H1 (cell line): ENCODE data around the gene UNC13D. TPM values are rescaled to one million over a fixed set of nuclear protein-coding genes. Genes with fewer than 3 reads are reported as not detected.
"Not testable (repeated sequence)": the region's sequence is repeated elsewhere in the genome, so short reads cannot be mapped to it uniquely, and the experiment has no call there.

Experiments used
- CTCF ChIA-PET: fragments of 300-600 bp; sonication (Branson Sonifier 250); formaldehyde crosslinking; loops from one replicate; lab custom pipeline; 2021; ENCODE audit not compliant: partially characterized antibody; lab: Charles Lee
- POLR2A ChIA-PET: fragments of 300-600 bp; sonication (Branson Sonifier 250); formaldehyde crosslinking; loops from one replicate; lab custom pipeline; 2021; ENCODE audit warnings: inconsistent platforms; ENCODE audit not compliant: partially characterized antibody; lab: Charles Lee
- DNase-seq, 2 experiments: peaks; one replicate each; pipeline versions ENCODE4 v3.0.0 to v3.0.0-alpha.2; 2010 to 2022; ENCODE audit warnings: low spot score in 2 of 2, low read depth in 1 of 2, mixed read lengths in 1 of 2
- FAIRE-seq: peaks from 2 replicates; lab custom pipeline; 2011; peaks lifted over from hg19 to GRCh38; lab: Jason Lieb, UNC
- H2AFZ ChIP-seq: 2 replicates; pipeline ENCODE4 v1.8.1; 2012; ENCODE audit warnings: low read length, inconsistent platforms
- H2AK5ac ChIP-seq: 2 replicates; pipeline ENCODE4 v1.6.1; 2013; ENCODE audit warnings: low read depth, low read length
- H2BK120ac ChIP-seq: replicated peaks from 2 replicates; pipeline ENCODE3; 2013; ENCODE audit warnings: low read depth, low read length, inconsistent platforms
- H2BK12ac ChIP-seq: 2 replicates; pipeline ENCODE4 v1.6.1; 2013; ENCODE audit warnings: low read depth, low read length
- H2BK15ac ChIP-seq: 2 replicates; pipeline ENCODE4 v1.6.1; 2013; ENCODE audit warnings: low read length
- H2BK20ac ChIP-seq: 2 replicates; pipeline ENCODE4 v1.6.1; 2013; ENCODE audit warnings: low read length
- H2BK5ac ChIP-seq: 2 replicates; pipeline ENCODE4 v1.6.1; 2013; ENCODE audit warnings: low read depth, low read length
- H3K14ac ChIP-seq: 2 replicates; pipeline ENCODE4 v1.6.1; 2013; ENCODE audit warnings: inconsistent platforms; ENCODE audit not compliant: insufficient read length
- H3K18ac ChIP-seq: 2 replicates; pipeline ENCODE4 v1.6.1; 2013; ENCODE audit warnings: low read length; ENCODE audit errors: extremely low read depth
- H3K23ac ChIP-seq: 2 replicates; pipeline ENCODE4 v1.6.1; 2013; ENCODE audit warnings: inconsistent platforms; ENCODE audit not compliant: insufficient read length
- H3K23me2 ChIP-seq: 2 replicates; pipeline ENCODE4 v1.6.1; 2013; ENCODE audit warnings: low read depth, low read length
- H3K27ac ChIP-seq: 2 replicates; pipeline ENCODE4 v1.6.1; 2011; ENCODE audit warnings: low read depth, low read length, inconsistent platforms
- H3K27me3 ChIP-seq, 4 experiments: replicated peaks in 1 of 4; 1 replicate in 1 of 4; 2 replicates in 3 of 4; pipeline versions ENCODE4 v1.6.1 to v1.8.1; 2011 to 2013; ENCODE audit warnings: low read length in 3 of 4, mild to moderate bottlenecking in 3 of 4, inconsistent platforms in 2 of 4, mixed read lengths in 2 of 4, moderate library complexity in 1 of 4; ENCODE audit not compliant: control insufficient read depth in 3 of 4, insufficient read depth in 3 of 4; ENCODE audit errors: extremely low read depth in 1 of 4
- H3K36me3 ChIP-seq, 4 experiments: 2 replicates each; pipeline versions ENCODE4 v1.6.1 to v1.8.1; 2011 to 2013; ENCODE audit warnings: mild to moderate bottlenecking in 4 of 4, low read length in 3 of 4, moderate library complexity in 2 of 4, control low read depth in 1 of 4, inconsistent platforms in 1 of 4; ENCODE audit not compliant: insufficient read depth in 4 of 4, control insufficient read depth in 2 of 4
- H3K4ac ChIP-seq: replicated peaks from 2 replicates; pipeline ENCODE3; 2013; ENCODE audit warnings: low read length, low read depth, mixed read lengths, inconsistent platforms; ENCODE audit not compliant: insufficient read length
- H3K4me1 ChIP-seq, 4 experiments: replicated peaks in 1 of 4; 1 replicate in 1 of 4; 2 replicates in 3 of 4; pipeline versions ENCODE4 v1.6.1 to v1.8.1; 2011 to 2013; ENCODE audit warnings: low read length in 3 of 4, inconsistent platforms in 2 of 4, mixed read lengths in 1 of 4; ENCODE audit not compliant: insufficient read depth in 4 of 4, control insufficient read depth in 3 of 4
- H3K4me2 ChIP-seq, 2 experiments: 2 replicates each; pipeline versions ENCODE4 v1.6.1 to v1.8.1; 2011 to 2013; ENCODE audit warnings: low read depth in 2 of 2, low read length in 2 of 2, control low read depth in 1 of 2, inconsistent platforms in 1 of 2, mild to moderate bottlenecking in 1 of 2; ENCODE audit not compliant: insufficient read depth in 1 of 2
- H3K4me3 ChIP-seq, 4 experiments: fragments of 200-600, 300-600 bp in 1 of 4; sonication (generic), shearing (Covaris generic), sonication (Bioruptor Twin) in 1 of 4; 2 replicates each; pipeline versions ENCODE4 v1.5.1 to v1.8.1; 2011 to 2016; ENCODE audit warnings: low read length in 4 of 4, low read depth in 3 of 4, control low read depth in 2 of 4, inconsistent platforms in 2 of 4, mild to moderate bottlenecking in 2 of 4, mixed read lengths in 1 of 4, moderate library complexity in 1 of 4; ENCODE audit not compliant: insufficient read depth in 2 of 4; ENCODE audit errors: extremely low read depth in 1 of 4
- H3K56ac ChIP-seq: replicated peaks from 2 replicates; pipeline ENCODE3; 2013; ENCODE audit warnings: low read depth, mild to moderate bottlenecking, mixed read lengths, low read length, inconsistent platforms; ENCODE audit not compliant: insufficient read length
- H3K79me1 ChIP-seq: 2 replicates; pipeline ENCODE4 v1.6.1; 2013; ENCODE audit warnings: low read depth, low read length, control low read depth
- H3K79me2 ChIP-seq, 2 experiments: 2 replicates each; pipeline versions ENCODE4 v1.6.1 to v1.8.1; 2012 to 2013; ENCODE audit warnings: low read length in 2 of 2, mild to moderate bottlenecking in 2 of 2, inconsistent platforms in 1 of 2; ENCODE audit not compliant: insufficient read depth in 2 of 2, control insufficient read depth in 1 of 2
- H3K9ac ChIP-seq, 4 experiments: replicated peaks in 1 of 4; 1 replicate in 1 of 4; 2 replicates in 3 of 4; pipeline versions ENCODE4 v1.6.1 to v1.8.1; 2011 to 2013; ENCODE audit warnings: low read depth in 3 of 4, low read length in 3 of 4, control low read depth in 2 of 4, mild to moderate bottlenecking in 2 of 4, moderate library complexity in 2 of 4, inconsistent platforms in 1 of 4; ENCODE audit errors: extremely low read depth in 1 of 4
- H3K9me3 ChIP-seq, 2 experiments: 2 replicates each; pipeline versions ENCODE4 v1.6.1 to v1.8.1; 2012 to 2013; ENCODE audit warnings: mild to moderate bottlenecking in 2 of 2, moderate library complexity in 2 of 2, control low read depth in 1 of 2, inconsistent platforms in 1 of 2, low read depth in 1 of 2, low read length in 1 of 2, mixed read lengths in 1 of 2; ENCODE audit not compliant: insufficient read depth in 2 of 2
- H4K20me1 ChIP-seq, 2 experiments: replicated peaks in 1 of 2; 2 replicates each; pipeline versions ENCODE3 to v1.8.1; 2011 to 2013; ENCODE audit warnings: inconsistent platforms in 2 of 2, low read length in 2 of 2, mild to moderate bottlenecking in 1 of 2; ENCODE audit not compliant: insufficient read depth in 2 of 2, control insufficient read depth in 1 of 2
- H4K5ac ChIP-seq: 2 replicates; pipeline ENCODE4 v1.6.1; 2013; ENCODE audit warnings: low read length, low read depth, mixed read lengths, inconsistent platforms; ENCODE audit not compliant: insufficient read length
- H4K8ac ChIP-seq: 2 replicates; pipeline ENCODE4 v1.8.0; 2013; ENCODE audit warnings: mild to moderate bottlenecking, moderate library complexity, low read length, inconsistent platforms; ENCODE audit not compliant: insufficient read depth; ENCODE audit errors: extremely low read depth
- H4K91ac ChIP-seq: replicated peaks from 2 replicates; pipeline ENCODE3; 2013; ENCODE audit warnings: low read length, mixed read lengths, inconsistent platforms; ENCODE audit not compliant: insufficient read length
- WGBS, 2 experiments: shearing (Covaris generic) in 1 of 2; methylation state at CpG; one replicate each; pipeline versions ENCODE4 v1.1.6 to v1.1.7; 2013 to 2015; ENCODE audit warnings: low lambda C conversion rate in 2 of 2, mixed read lengths in 2 of 2, inconsistent platforms in 1 of 2, low coverage in 1 of 2, missing lambda C conversion rate in 1 of 2; ENCODE audit not compliant: insufficient replicate concordance in 2 of 2, insufficient coverage in 1 of 2, insufficient read length in 1 of 2; ENCODE audit errors: extremely low coverage in 1 of 2, missing lambda C conversion rate in 1 of 2; 5-methylcytosine and 5-hydroxymethylcytosine counted together
- polyA plus RNA-seq, 7 experiments: library from polyadenylated mRNA; depleted of rRNA in 3 of 7; stranded (reverse) in 5 of 7; unstranded in 2 of 7; fragments of >200 nt in 5 of 7; fragments of 200-250 nt in 2 of 7; gene quantifications; 1 replicate in 5 of 7; 2 replicates in 1 of 7; 4 replicates in 1 of 7; pipeline versions ENCODE4 v1.2.1 to v1.2.3, GENCODE V29; 2011 to 2013; ENCODE audit warnings: missing spikeins in 2 of 7, mixed read lengths in 2 of 7
- total RNA-seq: library from RNA; stranded (reverse); fragmentation: NEBNext Ultra II Directional; extraction: Animal tissue kit (Norgen Biotek cat#: 25700); gene quantifications from 2 replicates; pipeline ENCODE4 v1.2.1, GENCODE V29; 2021

The UNC13D gene
- total and polyA plus RNA-seq, 2 of the 8 experiments (the other 6 are each of a cell fraction or from before 2014, with no cell fraction given), result 3.6 to 8.4 TPM

GRCh38 chr17:75859358-75859757 lies 15.2 kb upstream of the UNC13D start:
- not testable (repeated sequence) for H4K91ac ChIP-seq, H2AFZ ChIP-seq, H3K4me1 ChIP-seq, H3K4me3 ChIP-seq, FAIRE-seq, H2BK12ac ChIP-seq, H3K9ac ChIP-seq, H3K14ac ChIP-seq, H3K79me1 ChIP-seq, DNase-seq, H4K20me1 ChIP-seq, H2AK5ac ChIP-seq, H4K5ac ChIP-seq, H3K23ac ChIP-seq, H3K23me2 ChIP-seq, H3K18ac ChIP-seq, H2BK15ac ChIP-seq, H3K4me2 ChIP-seq, H2BK5ac ChIP-seq, H2BK120ac ChIP-seq, H3K79me2 ChIP-seq, H3K36me3 ChIP-seq, H4K8ac ChIP-seq, H3K27me3 ChIP-seq, H3K4ac ChIP-seq, H3K9me3 ChIP-seq, H3K56ac ChIP-seq, H2BK20ac ChIP-seq, H3K27ac ChIP-seq
- POLR2A ChIA-PET, result interaction anchor here (0.5 to 1.7 kb wide), 4 partner anchors 10 to 875 kb away, joined by 3 to 4 read pairs (median 3); a partner anchor contains a TSS
- CTCF ChIA-PET, result interaction anchor here (4.7 to 27.2 kb wide), 4 partner anchors 12 to 36 kb away, joined by 34 to 563 read pairs (median 160); partner anchors contain the start of genes TRIM47, TRIM65 and UNC13D
- 89% methylated on average over 8 of the region's 10 CpGs; no CpG with 5 or more reads in 1 of the 2 experiments for WGBS, 2 experiments
